H9 (cell line): Measurements from ENCODE around the gene ZNF182. TPM values are rescaled to one million over a fixed set of nuclear protein-coding genes. Genes with fewer than 3 reads are reported as not detected.

Experiments
- DNase-seq: peaks from one replicate; pipeline ENCODE4 v3.0.0-alpha.2; 2017
- H2AFZ ChIP-seq: one replicate; pipeline ENCODE4 v1.6.1; 2013; ENCODE audit warnings: mild to moderate bottlenecking, low read length, control low read depth, moderate library complexity
- H2AK5ac ChIP-seq: 2 replicates; pipeline ENCODE4 v1.6.1; 2013; ENCODE audit warnings: low read length, control low read depth, mixed read lengths; ENCODE audit not compliant: insufficient read length
- H2BK120ac ChIP-seq: one replicate; pipeline ENCODE4 v1.6.1; 2013; ENCODE audit warnings: low read depth, mild to moderate bottlenecking, low read length, control low read depth, inconsistent platforms; ENCODE audit not compliant: poor library complexity, severe bottlenecking
- H2BK12ac ChIP-seq: 2 replicates; pipeline ENCODE4 v1.6.1; 2013; ENCODE audit warnings: low read length, control low read depth, mixed read lengths, low read depth; ENCODE audit not compliant: insufficient read length
- H2BK15ac ChIP-seq: 2 replicates; pipeline ENCODE4 v1.6.1; 2013; ENCODE audit warnings: low read depth, low read length, control low read depth
- H2BK20ac ChIP-seq: one replicate; pipeline ENCODE4 v1.6.1; 2013; ENCODE audit warnings: low read depth, mild to moderate bottlenecking, low read length, control low read depth, inconsistent platforms; ENCODE audit not compliant: poor library complexity, severe bottlenecking
- H2BK5ac ChIP-seq: 2 replicates; pipeline ENCODE4 v1.6.1; 2013; ENCODE audit warnings: low read length, control low read depth, mixed read lengths; ENCODE audit not compliant: insufficient read length
- H3K14ac ChIP-seq: 2 replicates; pipeline ENCODE4 v1.6.1; 2013; ENCODE audit warnings: low read length, control low read depth; ENCODE audit not compliant: insufficient read depth
- H3K18ac ChIP-seq: 2 replicates; pipeline ENCODE4 v1.6.1; 2013; ENCODE audit warnings: low read depth, mild to moderate bottlenecking, mixed read lengths, low read length, control low read depth; ENCODE audit not compliant: insufficient read length
- H3K23ac ChIP-seq: 2 replicates; pipeline ENCODE4 v1.6.1; 2013; ENCODE audit warnings: low read length, control low read depth, mixed read lengths, low read depth; ENCODE audit not compliant: insufficient read length
- H3K23me2 ChIP-seq: 2 replicates; pipeline ENCODE4 v1.6.1; 2013; ENCODE audit warnings: low read depth, mild to moderate bottlenecking, mixed read lengths, low read length, control low read depth; ENCODE audit not compliant: insufficient read length, poor library complexity, severe bottlenecking
- H3K27ac ChIP-seq: 2 replicates; pipeline ENCODE4 v1.5.1; 2013; ENCODE audit warnings: low read length, control low read depth, mixed read lengths, low read depth; ENCODE audit not compliant: insufficient read length
- H3K27me3 ChIP-seq: 2 replicates; pipeline ENCODE4 v1.6.1; 2013; ENCODE audit warnings: low read length, control low read depth, inconsistent platforms; ENCODE audit not compliant: insufficient read depth
- H3K4ac ChIP-seq: 2 replicates; pipeline ENCODE4 v1.6.1; 2013; ENCODE audit warnings: low read depth, mild to moderate bottlenecking, control low read depth, inconsistent platforms, low read length, moderate library complexity
- H3K4me1 ChIP-seq: 2 replicates; pipeline ENCODE4 v1.6.1; 2013; ENCODE audit warnings: low read length, control low read depth, inconsistent platforms; ENCODE audit not compliant: insufficient read depth
- H3K4me2 ChIP-seq: 2 replicates; pipeline ENCODE4 v1.6.1; 2013; ENCODE audit warnings: low read length, control low read depth, mixed read lengths; ENCODE audit not compliant: insufficient read length, insufficient read depth
- H3K56ac ChIP-seq: 2 replicates; pipeline ENCODE4 v1.6.1; 2013; ENCODE audit warnings: low read depth, mild to moderate bottlenecking, mixed read lengths, low read length, control low read depth; ENCODE audit not compliant: insufficient read length
- H3K79me1 ChIP-seq: 2 replicates; pipeline ENCODE4 v1.6.1; 2013; ENCODE audit warnings: low read depth, mild to moderate bottlenecking, moderate library complexity, low read length, control low read depth, inconsistent platforms; ENCODE audit not compliant: insufficient read depth, poor library complexity, severe bottlenecking
- H3K79me2 ChIP-seq: 2 replicates; pipeline ENCODE4 v1.6.1; 2013; ENCODE audit warnings: low read length, control low read depth, inconsistent platforms; ENCODE audit not compliant: insufficient read depth
- H3K9ac ChIP-seq: 2 replicates; pipeline ENCODE4 v1.6.1; 2013; ENCODE audit warnings: low read length, control low read depth, mixed read lengths; ENCODE audit not compliant: insufficient read length; ENCODE audit errors: extremely low read depth
- H3K9me3 ChIP-seq: one replicate; pipeline ENCODE4 v1.6.1; 2013; ENCODE audit warnings: low read depth, low read length, inconsistent platforms; ENCODE audit not compliant: control insufficient read depth
- H3T11ph ChIP-seq: one replicate; pipeline ENCODE4 v1.6.1; 2013; ENCODE audit warnings: mild to moderate bottlenecking, low read length, control low read depth, inconsistent platforms
- H4K20me1 ChIP-seq: one replicate; pipeline ENCODE4 v1.6.1; 2013; ENCODE audit not compliant: control insufficient read depth, insufficient read length, insufficient read depth
- H4K5ac ChIP-seq: 2 replicates; pipeline ENCODE4 v1.6.1; 2013; ENCODE audit warnings: low read depth, mild to moderate bottlenecking, mixed read lengths, low read length, control low read depth; ENCODE audit not compliant: insufficient read length
- H4K8ac ChIP-seq: replicated peaks from 2 replicates; pipeline ENCODE4 v1.6.1; 2013; ENCODE audit warnings: low read length, control low read depth, mixed read lengths, low read depth; ENCODE audit not compliant: insufficient read length
- H4K91ac ChIP-seq: 2 replicates; pipeline ENCODE4 v1.6.1; 2013; ENCODE audit warnings: low read depth, mild to moderate bottlenecking, moderate library complexity, mixed read lengths, low read length, control low read depth; ENCODE audit not compliant: insufficient read length
- H3K27ac Mint-ChIP-seq, 3 experiments: 2 replicates in 2 of 3; 3 replicates in 1 of 3; pipeline ENCODE4 v1.8.0; 2020 to 2021; ENCODE audit warnings: mixed read lengths in 3 of 3, mild to moderate bottlenecking in 1 of 3, moderate library complexity in 1 of 3
- H3K27me3 Mint-ChIP-seq: 2 replicates; pipeline ENCODE4 v1.8.0; 2021; ENCODE audit warnings: low read depth, mild to moderate bottlenecking, moderate library complexity, mixed read lengths
- H3K36me3 Mint-ChIP-seq, 3 experiments: 2 replicates in 2 of 3; 3 replicates in 1 of 3; pipeline ENCODE4 v1.8.0; 2020 to 2021; ENCODE audit warnings: low read depth in 3 of 3, mixed read lengths in 3 of 3; ENCODE audit not compliant: insufficient read depth in 1 of 3
- H3K4me1 Mint-ChIP-seq, 2 experiments: 2 replicates each; pipeline ENCODE4 v1.8.0; 2020; ENCODE audit warnings: mixed read lengths in 2 of 2
- H3K4me3 Mint-ChIP-seq, 2 experiments: 2 replicates in 1 of 2; 3 replicates in 1 of 2; pipeline ENCODE4 v1.8.0; 2020 to 2021; ENCODE audit warnings: mild to moderate bottlenecking in 2 of 2, mixed read lengths in 2 of 2, moderate library complexity in 1 of 2
- H3K9me3 Mint-ChIP-seq, 2 experiments: 2 replicates in 1 of 2; 3 replicates in 1 of 2; pipeline ENCODE4 v1.8.0; 2020; ENCODE audit warnings: mild to moderate bottlenecking in 2 of 2, mixed read lengths in 2 of 2, moderate library complexity in 1 of 2
- WGBS: extraction: QIAGEN DNeasy Blood & Tissue Kit; methylation state at CpG from one replicate; pipeline ENCODE4 v1.1.7; 2013; ENCODE audit warnings: missing lambda C conversion rate, low lambda C conversion rate, mixed read lengths; ENCODE audit not compliant: insufficient read length; ENCODE audit errors: extremely low coverage; 5-methylcytosine and 5-hydroxymethylcytosine counted together
- total RNA-seq: library from RNA; stranded (reverse); gene quantifications from 2 replicates; pipeline ENCODE4 v1.2.1, GENCODE V29; 2021
- TF ChIP-seq, protein P1 (sequence below): fragments of 200-600 bp; sonication (generic); conservative IDR thresholded peaks from 3 replicates; pipeline ENCODE4 v1.8.0; 2021; ENCODE audit warnings: antibody characterized with exemption, mild to moderate bottlenecking

The ZNF182 gene
- total RNA-seq, 1 experiment from 2014 or later: 7.6 TPM

DNA sequence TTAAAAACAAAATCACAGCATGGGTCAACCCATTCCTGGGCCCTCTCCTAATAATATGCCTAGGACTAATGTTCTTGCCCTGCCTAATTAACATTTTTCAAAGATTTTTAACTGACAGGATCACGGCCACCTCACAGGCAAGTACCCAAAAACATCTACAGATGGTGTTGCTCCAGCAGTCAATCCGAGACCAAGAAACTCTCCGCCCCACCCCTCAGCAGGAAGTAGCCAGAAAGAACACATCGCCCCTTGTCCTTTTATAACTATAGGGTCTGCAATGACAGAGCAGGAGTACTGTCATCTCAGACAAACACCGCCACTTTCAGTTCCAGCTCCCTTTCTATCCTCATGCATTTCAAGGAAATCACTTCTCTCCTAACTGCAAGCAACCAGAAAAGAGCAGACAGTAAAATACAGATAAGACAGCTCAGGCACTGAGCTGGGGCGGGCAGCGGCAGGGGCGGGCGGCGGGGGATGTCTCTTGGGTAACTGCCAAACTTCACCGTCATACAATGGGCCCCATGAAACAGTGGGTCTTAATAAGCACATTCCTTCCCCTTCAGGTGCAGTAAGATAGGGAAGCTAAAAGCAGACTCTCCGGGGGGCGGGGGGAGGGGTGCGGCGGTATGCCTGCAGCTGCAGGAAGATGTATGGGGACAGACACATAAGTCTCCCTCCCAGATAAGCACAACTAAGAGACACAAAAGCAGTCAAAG is 67.4 kb downstream of the ZNF182 start:
- Histone ChIP-seq H2BK120ac (no peak overlapping the region), H3K4ac (no peak overlapping the region), H3K79me2 (no peaks in the 10 kb centered on the region), H3K27ac (no peak overlapping the region), H3K27me3 (no peaks in the 10 kb centered on the region), H3K56ac (no peak overlapping the region), H4K8ac (no peak overlapping the region), H3K4me1 (no peaks in the 10 kb centered on the region), H3K9ac (no peak overlapping the region), H3K14ac (no peak overlapping the region), H4K5ac (no peak overlapping the region), H3K18ac (no peak overlapping the region), H2AK5ac (no peak overlapping the region), H3K23ac (no peak overlapping the region), H4K91ac (no peak overlapping the region), H2BK12ac (no peak overlapping the region), H2BK5ac (no peak overlapping the region), H2BK15ac (no peak overlapping the region), H3K4me2 (no peak overlapping the region), H4K20me1 (no peaks in the 10 kb centered on the region), H2AFZ (no peak overlapping the region), H3K79me1 (no peaks in the 10 kb centered on the region), H3T11ph (no peak overlapping the region), H3K9me3 (peaks cover 18% of the 10 kb centered on the region), H2BK20ac (no peak overlapping the region), H3K23me2 (no peaks in the 10 kb centered on the region)
- Mint-ChIP-seq H3K27me3 (no peaks in the 10 kb centered on the region), H3K4me3 (peak overlapping the region in 1 of 2 experiments; percentile 25; a peak in 2 of 5 replicates), H3K4me1 (peaks cover 12 to 14% of the 10 kb centered on the region in 2 experiments), H3K9me3 (peaks cover 60 to 66% of the 10 kb centered on the region in 2 experiments), H3K27ac (peak overlapping the region in 2 of 3 experiments; percentile 23 to 64; a peak in 1 of 7 replicates), H3K36me3 (no peaks in the 10 kb centered on the region; a peak in 2 of 7 replicates)
- TF ChIP-seq, protein P1, sequence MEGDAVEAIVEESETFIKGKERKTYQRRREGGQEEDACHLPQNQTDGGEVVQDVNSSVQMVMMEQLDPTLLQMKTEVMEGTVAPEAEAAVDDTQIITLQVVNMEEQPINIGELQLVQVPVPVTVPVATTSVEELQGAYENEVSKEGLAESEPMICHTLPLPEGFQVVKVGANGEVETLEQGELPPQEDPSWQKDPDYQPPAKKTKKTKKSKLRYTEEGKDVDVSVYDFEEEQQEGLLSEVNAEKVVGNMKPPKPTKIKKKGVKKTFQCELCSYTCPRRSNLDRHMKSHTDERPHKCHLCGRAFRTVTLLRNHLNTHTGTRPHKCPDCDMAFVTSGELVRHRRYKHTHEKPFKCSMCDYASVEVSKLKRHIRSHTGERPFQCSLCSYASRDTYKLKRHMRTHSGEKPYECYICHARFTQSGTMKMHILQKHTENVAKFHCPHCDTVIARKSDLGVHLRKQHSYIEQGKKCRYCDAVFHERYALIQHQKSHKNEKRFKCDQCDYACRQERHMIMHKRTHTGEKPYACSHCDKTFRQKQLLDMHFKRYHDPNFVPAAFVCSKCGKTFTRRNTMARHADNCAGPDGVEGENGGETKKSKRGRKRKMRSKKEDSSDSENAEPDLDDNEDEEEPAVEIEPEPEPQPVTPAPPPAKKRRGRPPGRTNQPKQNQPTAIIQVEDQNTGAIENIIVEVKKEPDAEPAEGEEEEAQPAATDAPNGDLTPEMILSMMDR: no peak
- DNase-seq: no peak
- no CpG with 5 or more reads among the region's 15 CpGs for WGBS
